HG02981 (cell line): ENCODE results near the gene NPIPB5.
"Not testable (repeated sequence)": the region's sequence is repeated elsewhere in the genome, so short reads cannot be mapped to it uniquely, and the experiment has no call there.

ENCODE experiments used
- ATAC-seq: cut with Tn5 transposase; IDR thresholded peaks from one replicate; pipeline ENCODE4 v1.9.1; 2021; ENCODE audit warnings: mild to moderate bottlenecking, moderate library complexity; ENCODE audit not compliant: unreplicated experiment

The NPIPB5 gene

DNA sequence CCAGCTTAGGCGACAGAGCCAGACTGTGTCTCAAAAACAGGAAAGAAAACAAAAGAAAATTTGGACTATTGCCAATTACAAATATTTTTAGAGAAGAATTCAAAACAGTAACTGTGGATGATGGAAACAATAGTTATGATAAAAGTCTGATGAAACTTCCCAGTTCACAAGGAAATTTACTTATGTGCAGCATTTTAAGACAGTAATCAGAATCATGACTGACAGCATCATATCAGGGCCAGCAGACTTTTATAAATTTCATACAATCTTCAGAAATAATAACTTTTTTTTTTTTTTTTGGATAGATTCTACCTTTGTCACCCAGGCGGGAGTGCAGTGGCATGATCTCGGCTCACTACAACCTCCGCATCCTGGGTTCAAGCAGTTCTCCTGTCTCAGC is at the start of gene NPIPB5:
Gene NPIPB5, plus strand, starts transcription at position 301 of the 400 bp plus-strand sequence. CDS start 2,911 bp downstream, outside the sequence.
- ATAC-seq = not testable (repeated sequence)

DNA sequence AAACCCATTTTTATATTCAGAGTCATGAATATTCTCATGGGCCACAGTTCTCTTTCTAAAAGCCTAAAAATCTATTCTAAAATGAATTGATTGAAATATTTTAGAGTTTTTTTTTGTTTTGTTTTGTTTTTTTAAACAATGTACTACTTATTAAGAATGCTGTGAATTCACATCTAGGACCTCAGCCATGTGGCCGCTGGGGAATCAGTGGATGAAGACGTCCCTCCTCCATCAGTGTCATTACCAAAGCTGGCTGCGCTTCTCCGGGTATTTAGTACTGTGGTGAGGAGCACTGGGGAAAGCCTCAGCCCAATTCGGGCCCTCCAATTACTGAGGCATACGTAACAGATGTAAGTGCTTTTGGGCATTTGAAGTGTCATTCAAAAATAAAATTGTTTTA is 41.8 kb upstream of the NPIPB5 start:
- ATAC-seq = not testable (repeated sequence)

DNA sequence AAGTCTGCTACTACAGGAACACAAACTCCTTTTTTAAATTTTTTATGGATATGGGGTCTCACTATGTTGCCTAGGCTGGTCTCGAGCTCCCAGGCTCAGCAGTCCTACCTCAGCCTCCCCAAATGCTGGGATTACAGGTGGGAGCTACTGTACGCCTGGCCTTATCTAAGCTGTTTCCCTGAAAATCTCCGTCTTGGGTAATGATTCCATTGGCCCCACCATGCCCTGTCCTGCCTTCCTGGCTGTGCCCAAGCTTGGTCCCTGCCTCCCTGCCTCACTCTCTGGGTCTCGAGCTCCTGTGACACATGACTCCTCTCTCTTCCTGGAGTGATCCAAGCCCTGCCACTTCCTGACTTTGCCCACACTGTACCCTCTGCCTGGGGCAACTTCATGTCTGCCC is 27.3 kb downstream of the NPIPB5 start:
- ATAC-seq = not testable (repeated sequence)

DNA sequence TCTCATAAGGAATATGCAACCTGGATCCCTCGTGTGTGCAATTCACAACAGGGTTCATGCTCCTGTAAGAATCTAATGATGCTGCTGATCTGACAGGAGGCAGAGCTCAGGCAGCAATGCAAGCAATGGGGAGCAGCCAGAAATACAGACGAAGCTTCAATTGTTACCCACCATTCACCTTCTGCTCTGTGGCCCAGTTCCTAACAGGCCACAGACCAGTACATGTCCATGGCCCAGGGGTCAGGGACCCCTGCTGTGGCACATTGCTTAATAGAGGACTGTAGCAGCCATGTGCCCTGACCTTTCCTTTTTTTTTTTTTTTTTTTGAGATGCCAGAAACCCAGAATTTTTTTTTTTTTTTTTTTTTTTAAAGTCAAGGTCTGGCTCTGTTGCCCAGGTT is 34.1 kb downstream of the NPIPB5 start:
- ATAC-seq = not testable (repeated sequence)

DNA sequence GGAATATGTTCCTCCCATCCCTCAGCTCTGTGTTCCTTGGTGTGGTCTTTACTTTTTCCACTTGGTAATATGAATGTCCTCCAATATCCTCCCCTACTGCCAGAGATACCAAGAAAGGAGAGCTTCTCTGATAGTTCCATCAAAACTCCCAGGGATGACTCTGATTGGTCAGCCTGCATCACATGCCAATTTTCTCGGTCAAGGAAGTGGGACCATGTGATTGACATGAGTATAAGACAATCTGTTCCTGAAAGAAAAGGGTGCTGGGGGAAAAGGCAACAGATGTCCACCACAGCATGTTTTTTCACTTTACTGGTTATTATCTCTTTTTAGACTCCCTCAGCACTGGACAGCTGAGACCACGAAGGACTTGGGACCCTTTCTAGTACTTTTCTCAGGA is 35.9 kb downstream of the NPIPB5 start:
- not testable (repeated sequence) for ATAC-seq

DNA sequence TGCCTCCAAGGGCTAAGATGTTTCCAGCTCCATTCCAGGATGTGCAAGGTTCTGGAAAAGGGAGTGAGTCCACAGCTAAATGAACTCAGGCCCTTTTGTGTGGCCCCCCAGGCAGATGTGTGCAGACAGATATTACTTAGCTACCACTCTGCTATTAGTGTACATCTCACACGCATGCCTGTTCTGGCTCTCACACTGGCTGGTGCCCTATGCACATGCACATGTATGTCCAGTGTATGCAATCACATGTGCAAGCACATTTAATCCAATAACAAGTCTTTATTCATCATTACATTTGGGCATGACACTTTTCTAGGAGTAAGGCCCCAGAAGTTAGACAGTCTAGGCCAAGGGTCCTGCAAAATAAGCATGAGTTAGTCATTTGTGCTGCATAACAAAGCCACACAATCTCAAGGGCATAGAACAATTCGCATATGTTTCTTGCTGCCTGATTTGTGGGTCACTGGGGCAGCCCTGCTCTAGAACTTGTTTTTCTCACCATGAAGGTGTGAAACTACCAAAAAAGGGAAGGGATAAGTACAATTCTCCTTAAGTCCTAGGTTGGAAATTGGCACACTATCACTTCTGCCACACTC is 36.6 kb downstream of the NPIPB5 start:
- ATAC-seq = not testable (repeated sequence)

DNA sequence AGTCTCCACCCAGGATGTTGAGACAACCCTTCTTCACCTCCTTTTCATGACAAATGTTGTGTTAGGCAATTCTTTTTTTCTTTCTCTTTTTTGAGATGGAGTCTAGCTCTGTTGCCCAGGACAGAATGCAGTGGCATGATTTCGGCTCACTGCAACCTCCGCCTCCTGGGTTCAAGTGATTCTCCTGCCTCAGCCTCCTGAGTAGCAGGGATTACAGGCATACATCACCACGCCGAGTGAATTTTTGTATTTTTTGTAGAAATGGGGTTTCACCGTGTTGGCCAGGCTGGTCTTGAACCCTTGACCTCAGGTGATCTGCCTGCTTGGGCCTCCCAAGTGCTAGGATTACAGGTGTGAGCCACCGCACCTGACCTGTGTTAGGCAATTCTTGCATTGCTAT is 39.2 kb downstream of the NPIPB5 start:
- ATAC-seq = not testable (repeated sequence)

DNA sequence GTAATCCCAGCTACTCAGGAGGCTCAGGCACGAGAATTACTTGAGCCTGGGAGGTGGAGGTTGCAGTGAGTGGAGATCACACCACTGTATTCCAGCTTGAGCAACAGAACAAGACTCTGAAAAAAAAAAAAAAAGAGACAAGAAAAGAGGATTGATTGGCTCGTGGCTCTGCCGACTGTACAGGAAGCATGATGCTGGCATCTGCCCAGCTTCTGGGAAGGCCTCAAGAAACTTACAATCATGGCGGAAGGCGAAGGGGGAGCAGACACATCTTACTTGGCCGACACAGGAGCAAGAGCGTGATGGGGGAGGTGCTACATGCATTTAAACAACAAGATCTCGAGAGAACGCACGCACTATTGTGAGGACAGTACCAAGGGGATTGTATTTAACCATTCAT is 40.5 kb downstream of the NPIPB5 start:
- ATAC-seq = not testable (repeated sequence)

DNA sequence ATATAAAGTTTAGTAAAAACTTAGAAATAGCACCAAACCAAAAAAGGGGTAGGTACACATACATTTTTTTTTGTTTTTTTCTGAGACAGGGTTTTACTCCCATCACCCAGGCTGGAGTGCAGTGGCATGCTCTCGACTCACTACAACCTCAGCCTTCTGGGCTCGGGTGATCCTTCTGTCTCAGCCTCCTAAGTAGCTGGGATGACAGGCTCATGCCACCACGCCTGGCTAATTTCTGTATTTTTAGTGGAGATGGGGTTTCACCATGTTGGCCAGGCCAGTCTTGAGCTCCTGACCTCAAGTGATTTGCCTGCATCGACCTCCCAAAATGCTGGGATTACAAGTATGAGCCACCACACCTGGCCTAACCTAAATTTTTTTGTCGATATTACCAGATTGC is 41.0 kb downstream of the NPIPB5 start:
- ATAC-seq = not testable (repeated sequence)

DNA sequence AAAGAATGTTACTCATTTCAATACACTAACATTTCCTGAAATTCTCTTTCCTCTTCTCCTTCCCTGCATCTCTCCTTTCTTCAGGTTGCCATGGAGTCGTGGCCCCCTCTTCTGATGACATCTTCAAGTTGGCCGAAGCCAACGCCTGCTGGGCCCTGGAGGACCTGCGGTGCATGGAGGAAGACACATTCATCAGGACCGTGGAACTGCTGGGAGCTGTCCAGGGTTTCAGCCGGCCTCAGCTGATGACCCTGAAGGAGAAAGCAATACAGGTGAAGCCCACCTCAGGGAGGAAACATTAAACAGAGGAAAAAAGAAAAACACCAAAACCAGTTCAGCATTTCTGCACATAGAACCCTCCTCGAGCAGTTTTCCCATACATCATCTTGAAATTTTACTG is 46.1 kb downstream of the NPIPB5 start:
- ATAC-seq = not testable (repeated sequence)
